Measurements from ENCODE around the gene SPON2.

GRCh38 chr4:1210241-1210841 is 38.0 kb upstream of the SPON2 start:
- TF ChIP-seq CTCF (conservative IDR thresholded peaks at IDR 0.05; ENCODE audit: low read length) (no peak), EZH2phosphoT487 (IDR thresholded peaks at IDR 0.05; ENCODE audit: borderline replicate concordance, low read depth, low read length) (no peak)
